ENCODE data around the gene SEMA5B. TPM values are rescaled to one million over a fixed set of nuclear protein-coding genes. Genes with fewer than 3 reads are reported as not detected.

The SEMA5B gene
- total RNA-seq, 2 experiments from 2014 or later: 0.13 to 2.3 TPM

DNA sequence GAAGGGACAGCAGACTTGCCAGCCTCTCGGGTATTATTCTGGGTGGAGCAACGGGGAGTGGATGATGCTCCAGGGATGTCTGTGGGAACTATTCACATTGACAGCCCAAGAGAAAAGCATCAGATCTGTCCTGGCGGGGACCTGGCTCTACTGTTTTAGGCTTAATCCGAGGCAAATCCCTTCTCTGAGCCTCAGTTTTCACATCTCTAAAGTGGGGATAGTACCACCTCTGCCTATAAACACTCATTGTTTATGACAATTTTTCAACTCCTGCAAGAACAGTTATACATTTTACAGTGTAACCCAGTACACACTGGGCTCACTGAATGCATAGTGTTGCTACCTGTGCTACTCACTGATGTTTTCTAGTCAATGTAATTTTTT lies 48.5 kb upstream of the SEMA5B start:
- Histone ChIP-seq H2AFZ (ENCODE audit: low read length) (no peak overlapping the region), H3K9me3 (ENCODE audit: low read length) (no peaks in the 10 kb centered on the region), H3K36me3 (ENCODE audit: insufficient read depth, low read length) (no peaks in the 10 kb centered on the region), H3K4me2 (ENCODE audit: low read length) (no peak overlapping the region), H3K4me1 (ENCODE audit: insufficient read depth, low read length, poor library complexity, severe bottlenecking) (no peaks in the 10 kb centered on the region), H3K27ac (ENCODE audit: low read depth, low read length, poor library complexity, severe bottlenecking) (no peak overlapping the region), H3K4me3 (ENCODE audit: low read depth, low read length, poor library complexity, severe bottlenecking) (no peak overlapping the region), H4K20me1 (ENCODE audit: insufficient read depth, low read length) (no peaks in the 10 kb centered on the region), H3K9me2 (ENCODE audit: insufficient read depth, low read length) (no peaks in the 10 kb centered on the region), H3K79me2 (ENCODE audit: insufficient read depth, low read depth, low read length) (no peaks in the 10 kb centered on the region)
- intact Hi-C loops (cut with micrococcal nuclease; ENCODE audit: unreplicated experiment): no loop called here
- no TSS peak for BruUV-seq (replicated peaks)
- TF ChIP-seq, protein P1, sequence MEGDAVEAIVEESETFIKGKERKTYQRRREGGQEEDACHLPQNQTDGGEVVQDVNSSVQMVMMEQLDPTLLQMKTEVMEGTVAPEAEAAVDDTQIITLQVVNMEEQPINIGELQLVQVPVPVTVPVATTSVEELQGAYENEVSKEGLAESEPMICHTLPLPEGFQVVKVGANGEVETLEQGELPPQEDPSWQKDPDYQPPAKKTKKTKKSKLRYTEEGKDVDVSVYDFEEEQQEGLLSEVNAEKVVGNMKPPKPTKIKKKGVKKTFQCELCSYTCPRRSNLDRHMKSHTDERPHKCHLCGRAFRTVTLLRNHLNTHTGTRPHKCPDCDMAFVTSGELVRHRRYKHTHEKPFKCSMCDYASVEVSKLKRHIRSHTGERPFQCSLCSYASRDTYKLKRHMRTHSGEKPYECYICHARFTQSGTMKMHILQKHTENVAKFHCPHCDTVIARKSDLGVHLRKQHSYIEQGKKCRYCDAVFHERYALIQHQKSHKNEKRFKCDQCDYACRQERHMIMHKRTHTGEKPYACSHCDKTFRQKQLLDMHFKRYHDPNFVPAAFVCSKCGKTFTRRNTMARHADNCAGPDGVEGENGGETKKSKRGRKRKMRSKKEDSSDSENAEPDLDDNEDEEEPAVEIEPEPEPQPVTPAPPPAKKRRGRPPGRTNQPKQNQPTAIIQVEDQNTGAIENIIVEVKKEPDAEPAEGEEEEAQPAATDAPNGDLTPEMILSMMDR (conservative IDR thresholded peaks at IDR 0.05; ENCODE audit: low read length): no peak
- ChIA-PET POLR2A (no interaction called here), CTCF (ENCODE audit: unreplicated experiment) (no interaction called here)
- no peak for DNase-seq (ENCODE audit: low spot score)

DNA sequence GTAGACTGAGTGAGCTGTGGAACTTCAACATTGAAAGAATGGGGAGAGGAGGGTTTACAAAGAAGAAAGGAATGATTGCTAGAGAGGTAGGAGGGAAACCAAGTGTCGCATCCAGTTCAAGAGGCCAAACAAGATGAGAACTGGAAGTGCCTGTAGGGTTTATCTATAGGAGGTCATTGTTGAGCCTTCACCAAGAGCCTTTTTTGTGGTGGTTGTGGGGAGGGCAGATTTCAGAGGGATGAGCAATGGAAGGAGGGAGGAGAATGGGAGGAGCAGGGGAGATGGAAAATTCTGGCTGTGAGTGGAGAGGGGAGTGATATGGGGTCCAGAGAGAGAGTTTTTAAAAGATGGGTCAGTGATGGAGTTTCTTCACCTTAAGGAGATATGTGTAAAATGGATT lies 47.8 kb upstream of the SEMA5B start:
- Histone ChIP-seq H3K4me1 (ENCODE audit: insufficient read depth, low read length, poor library complexity, severe bottlenecking) (no peaks in the 10 kb centered on the region), H3K79me2 (ENCODE audit: insufficient read depth, low read depth, low read length) (no peaks in the 10 kb centered on the region), H3K36me3 (ENCODE audit: insufficient read depth, low read length) (no peaks in the 10 kb centered on the region), H2AFZ (ENCODE audit: low read length) (no peak overlapping the region), H4K20me1 (ENCODE audit: insufficient read depth, low read length) (no peaks in the 10 kb centered on the region), H3K4me2 (ENCODE audit: low read length) (no peak overlapping the region), H3K9me2 (ENCODE audit: insufficient read depth, low read length) (no peaks in the 10 kb centered on the region), H3K27ac (ENCODE audit: low read depth, low read length, poor library complexity, severe bottlenecking) (no peak overlapping the region), H3K4me3 (ENCODE audit: low read depth, low read length, poor library complexity, severe bottlenecking) (no peak overlapping the region), H3K9me3 (ENCODE audit: low read length) (no peaks in the 10 kb centered on the region)
- POLR2A ChIA-PET: interaction anchor here (0.5 kb wide), 1 partner anchor 25 kb away, joined by 3 read pairs; no protein-coding TSS in a partner anchor
- intact Hi-C loops (cut with micrococcal nuclease; ENCODE audit: unreplicated experiment): no loop called here
- TF ChIP-seq, protein P1 (conservative IDR thresholded peaks at IDR 0.05; ENCODE audit: low read length): no peak
- TF ChIP-seq EZH2phosphoT487 (IDR thresholded peaks at IDR 0.05; ENCODE audit: borderline replicate concordance, low read depth, low read length): no peak
- no peak for DNase-seq (ENCODE audit: low spot score)
- CTCF ChIA-PET (ENCODE audit: unreplicated experiment): no interaction called here
- BruUV-seq (replicated peaks): no TSS peak

DNA sequence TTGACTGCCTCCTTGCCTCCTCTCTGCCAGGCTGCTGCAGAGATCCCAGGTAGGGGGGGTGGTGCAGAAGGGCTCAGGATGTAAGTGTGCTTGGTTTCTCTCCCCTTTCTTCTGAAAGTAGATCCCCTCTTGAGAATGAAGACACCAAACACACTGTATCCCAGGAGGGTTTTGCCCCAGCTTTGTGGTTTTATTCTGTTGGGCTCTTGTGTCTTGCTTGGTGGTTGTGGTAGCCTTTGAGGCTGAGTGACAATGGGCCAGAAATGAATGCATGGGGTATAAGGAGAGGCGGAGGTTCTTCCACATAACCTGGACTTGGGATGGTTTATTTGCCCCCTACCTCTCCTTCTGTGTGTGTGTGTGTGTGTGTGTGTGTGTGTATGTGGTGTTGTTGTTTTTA lies 45.0 kb upstream of the SEMA5B start:
- H3K36me3 ChIP-seq (ENCODE audit: insufficient read depth, low read length): no peaks in the 10 kb centered on the region
- POLR2A ChIA-PET: interaction anchor here (0.6 kb wide), 1 partner anchor 38 kb away, joined by 4 read pairs; no protein-coding TSS in a partner anchor
- CTCF ChIA-PET (ENCODE audit: unreplicated experiment): no interaction called here
- no peak overlapping the region for H3K4me3 ChIP-seq (ENCODE audit: low read depth, low read length, poor library complexity, severe bottlenecking)
- no peaks in the 10 kb centered on the region for H3K9me2 ChIP-seq (ENCODE audit: insufficient read depth, low read length)
- no peak overlapping the region for H3K27ac ChIP-seq (ENCODE audit: low read depth, low read length, poor library complexity, severe bottlenecking)
- no peak for DNase-seq (ENCODE audit: low spot score)
- BruUV-seq (replicated peaks): no TSS peak
- intact Hi-C loops (cut with micrococcal nuclease; ENCODE audit: unreplicated experiment): no loop called here
- H3K4me1 ChIP-seq (ENCODE audit: insufficient read depth, low read length, poor library complexity, severe bottlenecking): no peaks in the 10 kb centered on the region
- H3K4me2 ChIP-seq (ENCODE audit: low read length): no peak overlapping the region
- H2AFZ ChIP-seq (ENCODE audit: low read length): no peak overlapping the region
- TF ChIP-seq EZH2phosphoT487 (IDR thresholded peaks at IDR 0.05; ENCODE audit: borderline replicate concordance, low read depth, low read length): no peak
- TF ChIP-seq, protein P1 (conservative IDR thresholded peaks at IDR 0.05; ENCODE audit: low read length): no peak
- H3K9me3 ChIP-seq (ENCODE audit: low read length): no peaks in the 10 kb centered on the region
- H4K20me1 ChIP-seq (ENCODE audit: insufficient read depth, low read length): 0 out of 2 replicates have a peak, but pooled peaks cover 4% of the 10 kb centered on the region
- H3K79me2 ChIP-seq (ENCODE audit: insufficient read depth, low read depth, low read length): peaks cover 11% of the 10 kb centered on the region; the same call in 1 of the 2 replicates
